Measurements from ENCODE around the gene PPP1R12C. TPM values are rescaled to one million over a fixed set of nuclear protein-coding genes. Genes with fewer than 3 reads are reported as not detected.
"Not testable (repeated sequence)": the region's sequence is repeated elsewhere in the genome, so short reads cannot be mapped to it uniquely, and the experiment has no call there.

Gene PPP1R12C
- total and polyA plus RNA-seq, 12 donors = 134 to 283 (median 201) TPM

GRCh38 chr19:55067869-55068268 lies 49.6 kb downstream of the PPP1R12C start:
- no peak for ATAC-seq
- Histone ChIP-seq H3K27me3 (peaks cover 0 to 85% (median 38%) of the 10 kb centered on the region in 7 donors), H3K9me3 (peaks cover 0 to 3% (median 0%) of the 10 kb centered on the region in 11 donors), H3K4me3 (no peak overlapping the region), H3K36me3 (no peaks in the 10 kb centered on the region), H3K27ac (no peak overlapping the region), H3K4me1 (peaks cover 0 to 10% (median 3%) of the 10 kb centered on the region in 9 donors)
- TF ChIP-seq CTCF (IDR thresholded peaks at IDR 0.05) = no peak
- intact Hi-C loops (cut with DNase I) = loop anchor here in 1 of 10 donors (10.0 kb wide), 1 partner anchor 47 kb away; the partner anchor contains the start of gene PPP1R12C
- DNase-seq = no peak
- WGBS, 2 donors = 28 to 32% methylated on average over 3 of the region's 3 CpGs

GRCh38 chr19:55066107-55066709 lies 51.2 kb downstream of the PPP1R12C start:
- Histone ChIP-seq H3K27ac (no peak overlapping the region), H3K36me3 (no peaks in the 10 kb centered on the region), H3K9me3 (no peaks in the 10 kb centered on the region), H3K4me3 (no peak overlapping the region), H3K4me1 (peaks cover 0 to 22% (median 14%) of the 10 kb centered on the region in 9 donors), H3K27me3 (peaks cover 0 to 68% (median 22%) of the 10 kb centered on the region in 7 donors)
- no peak for TF ChIP-seq CTCF (IDR thresholded peaks at IDR 0.05)
- DNase-seq (no peak), ATAC-seq (no peak)
- intact Hi-C loops (cut with DNase I) = loop anchor here in 1 of 10 donors (10.0 kb wide), 1 partner anchor 49 kb away; the partner anchor contains the start of gene PPP1R12C
- 19 to 41% methylated on average over 2 of the region's 2 CpGs for WGBS, 2 donors

GRCh38 chr19:55065516-55065915 lies 51.9 kb downstream of the PPP1R12C start:
- not testable (repeated sequence) for DNase-seq, H3K27ac ChIP-seq, H3K36me3 ChIP-seq, H3K9me3 ChIP-seq, ATAC-seq, H3K4me3 ChIP-seq
- peaks cover 0 to 61% (median 16%) of the 10 kb centered on the region in 7 donors for H3K27me3 ChIP-seq
- peaks cover 0 to 29% (median 14%) of the 10 kb centered on the region in 9 donors for H3K4me1 ChIP-seq
- WGBS, 2 donors = 77 to 79% methylated on average over 9 of the region's 9 CpGs
- intact Hi-C loops (cut with DNase I) = loop anchor here in 1 of 10 donors (10.0 kb wide), 1 partner anchor 49 kb away; the partner anchor contains the start of gene PPP1R12C

- 74 to 87% methylated on average over 3 of the region's 3 CpGs for WGBS, 2 donors
- TF ChIP-seq CTCF (IDR thresholded peaks at IDR 0.05) = no peak
- Histone ChIP-seq H3K9me3 (no peaks in the 10 kb centered on the region), H3K4me3 (peak overlapping the region in 9 of 10 donors; percentile 64 to 97 (median 93)), H3K36me3 (peaks cover 0 to 13% (median 6%) of the 10 kb centered on the region in 9 donors), H3K27ac (peak overlapping the region in 5 of 10 donors; percentile 39 to 94 (median 92)), H3K4me1 (peaks cover 0 to 31% (median 12%) of the 10 kb centered on the region in 9 donors), H3K27me3 (peaks cover 0 to 44% (median 0%) of the 10 kb centered on the region in 7 donors)
- ATAC-seq (no peak), DNase-seq (no peak)
- intact Hi-C loops (cut with DNase I) = loop anchor here in 1 of 10 donors (10.0 kb wide), 1 partner anchor 51 kb away; the partner anchor contains the start of gene PPP1R12C
These were observed 54.0 kb downstream of the PPP1R12C start for GRCh38 chr19:55063492-55063843.

Data from heart right ventricle (tissue), 16 donors.